Stimulated activated naive B cell treated with anti-CD40 and anti-IgM and Interleukin-4, amounts not matched to agents 10 μg/mL and 1 μg/mL and 100 μg/mL, for 72 hours (primary cell): Measurements from ENCODE around the gene CASP8AP2.
"Not testable (repeated sequence)": the region's sequence is repeated elsewhere in the genome, so short reads cannot be mapped to it uniquely, and the experiment has no call there.

Experiments
- ATAC-seq, 2 donors: fragments of 150-1000 bp; cut with Tn5 transposase; replicated peaks; 2 replicates each; pipeline ENCODE4 v1.10.0; 2021; ENCODE audit warnings: moderate library complexity in 1 of 2
- DNase-seq: peaks from one replicate; pipeline ENCODE4 v3.0.0; 2021
- H3K27ac Mint-ChIP-seq: one replicate; pipeline ENCODE4 v1.8.0; 2022; ENCODE audit warnings: mild to moderate bottlenecking, mixed read lengths
- H3K27me3 Mint-ChIP-seq, 2 donors: one replicate each; pipeline ENCODE4 v1.8.0; 2022; ENCODE audit warnings: mixed read lengths in 2 of 2
- H3K36me3 Mint-ChIP-seq, 2 donors: one replicate each; pipeline ENCODE4 v1.8.0; 2022; ENCODE audit warnings: mixed read lengths in 2 of 2, mild to moderate bottlenecking in 1 of 2
- H3K4me1 Mint-ChIP-seq, 2 donors: one replicate each; pipeline ENCODE4 v1.8.0; 2022; ENCODE audit warnings: mixed read lengths in 2 of 2, mild to moderate bottlenecking in 1 of 2
- H3K4me3 Mint-ChIP-seq, 2 donors: one replicate each; pipeline ENCODE4 v1.8.0; 2022; ENCODE audit warnings: mild to moderate bottlenecking in 2 of 2, mixed read lengths in 2 of 2, moderate library complexity in 1 of 2
- H3K9me3 Mint-ChIP-seq, 2 donors: one replicate each; pipeline ENCODE4 v1.8.0; 2022; ENCODE audit warnings: mixed read lengths in 2 of 2, mild to moderate bottlenecking in 1 of 2

CASP8AP2 gene

GRCh38 chr6:89799756-89800155 lies 29.9 kb upstream of the CASP8AP2 start:
- ATAC-seq (no peak), DNase-seq (no peak)
- H3K36me3 Mint-ChIP-seq, result peaks cover 34 to 43% of the 10 kb centered on the region in 2 donors
- H3K4me3 Mint-ChIP-seq, result no peak overlapping the region
- H3K4me1 Mint-ChIP-seq, result peaks cover 11 to 15% of the 10 kb centered on the region in 2 donors
- no peak overlapping the region for H3K27ac Mint-ChIP-seq
- no peaks in the 10 kb centered on the region for H3K27me3 Mint-ChIP-seq
- H3K9me3 Mint-ChIP-seq, result no peaks in the 10 kb centered on the region

- DNase-seq (no peak), ATAC-seq (no peak)
- Mint-ChIP-seq H3K27me3 (no peaks in the 10 kb centered on the region), H3K4me1 (peaks cover 7 to 15% of the 10 kb centered on the region in 2 donors), H3K4me3 (no peak overlapping the region), H3K27ac (no peak overlapping the region), H3K36me3 (peaks cover 24 to 33% of the 10 kb centered on the region in 2 donors), H3K9me3 (no peaks in the 10 kb centered on the region)
Measured at GRCh38 chr6:89803271-89803670, 26.4 kb upstream of the CASP8AP2 start.

GRCh38 chr6:89805814-89806371 lies 23.8 kb upstream of the CASP8AP2 start:
- Mint-ChIP-seq H3K36me3 (peaks cover 15 to 26% of the 10 kb centered on the region in 2 donors), H3K27ac (no peak overlapping the region), H3K27me3 (no peaks in the 10 kb centered on the region), H3K4me1 (peaks cover 8 to 12% of the 10 kb centered on the region in 2 donors), H3K4me3 (no peak overlapping the region), H3K9me3 (no peaks in the 10 kb centered on the region)
- ATAC-seq, result no peak
- no peak for DNase-seq

GRCh38 chr6:89807581-89807980 lies 22.1 kb upstream of the CASP8AP2 start:
- Mint-ChIP-seq H3K27me3 (no peaks in the 10 kb centered on the region), H3K4me3 (no peak overlapping the region), H3K36me3 (peaks cover 7 to 20% of the 10 kb centered on the region in 2 donors), H3K27ac (no peak overlapping the region), H3K9me3 (no peaks in the 10 kb centered on the region), H3K4me1 (peaks cover 8 to 12% of the 10 kb centered on the region in 2 donors)
- ATAC-seq (no peak), DNase-seq (no peak)

- not testable (repeated sequence) for H3K27ac Mint-ChIP-seq, DNase-seq, H3K9me3 Mint-ChIP-seq, H3K27me3 Mint-ChIP-seq, ATAC-seq, H3K4me3 Mint-ChIP-seq
- Mint-ChIP-seq H3K4me1 (peaks cover 20 to 24% of the 10 kb centered on the region in 2 donors), H3K36me3 (peaks cover 3 to 16% of the 10 kb centered on the region in 2 donors)
Measured at GRCh38 chr6:89813422-89813821, 16.3 kb upstream of the CASP8AP2 start.

GRCh38 chr6:89817481-89817880 lies 12.2 kb upstream of the CASP8AP2 start:
- peaks cover 0 to 12% of the 10 kb centered on the region in 2 donors for H3K36me3 Mint-ChIP-seq
- H3K4me1 Mint-ChIP-seq, result peaks cover 31 to 33% of the 10 kb centered on the region in 2 donors
- ATAC-seq (no peak), DNase-seq (no peak)
- no peaks in the 10 kb centered on the region for H3K27me3 Mint-ChIP-seq
- peak overlapping the region; percentile 36 to 63 for H3K4me3 Mint-ChIP-seq
- H3K9me3 Mint-ChIP-seq, result no peaks in the 10 kb centered on the region
- no peak overlapping the region for H3K27ac Mint-ChIP-seq

GRCh38 chr6:89818977-89819335 lies 10.7 kb upstream of the CASP8AP2 start:
- Mint-ChIP-seq H3K4me3 (peak overlapping the region; percentile 89 to 95), H3K4me1 (peaks cover 31 to 33% of the 10 kb centered on the region in 2 donors), H3K27me3 (no peaks in the 10 kb centered on the region), H3K9me3 (no peaks in the 10 kb centered on the region), H3K36me3 (peaks cover 0 to 12% of the 10 kb centered on the region in 2 donors), H3K27ac (peak overlapping the region; percentile 98)
- DNase-seq (no peak), ATAC-seq (peak; percentile 38 to 45)

GRCh38 chr6:89819336-89820130 lies 10.1 kb upstream of the CASP8AP2 start, which contains the start of gene MDN1:
MDN1 (minus strand) TSS chr6:89819794; CDS start chr6:89819607, 187 bp downstream.
- peak within 1 kb of the TSS; percentile 89 to 95 for H3K4me3 Mint-ChIP-seq
- ATAC-seq (peak; percentile 95 to 97), DNase-seq (peak; percentile 87)

GRCh38 chr6:89826029-89826528 lies 3.6 kb upstream of the CASP8AP2 start:
- no peaks in the 10 kb centered on the region for H3K9me3 Mint-ChIP-seq
- no peak overlapping the region for H3K27ac Mint-ChIP-seq
- DNase-seq (no peak), ATAC-seq (no peak)
- H3K27me3 Mint-ChIP-seq, result no peaks in the 10 kb centered on the region
- no peak overlapping the region for H3K4me3 Mint-ChIP-seq
- H3K36me3 Mint-ChIP-seq, result peaks cover 2 to 4% of the 10 kb centered on the region in 2 donors
- H3K4me1 Mint-ChIP-seq, result peaks cover 7 to 10% of the 10 kb centered on the region in 2 donors

More at GRCh38 chr6:89819336-89820130, 10.1 kb upstream of the CASP8AP2 start, which contains the start of gene MDN1:
- H3K4me1 Mint-ChIP-seq, result peaks cover 26 to 33% of the 10 kb centered on the region in 2 donors
- H3K36me3 Mint-ChIP-seq, result peaks cover 0 to 8% of the 10 kb centered on the region in 2 donors
- H3K27ac Mint-ChIP-seq, result peak within 1 kb of the TSS; percentile 98
- no peaks in the 10 kb centered on the region for H3K9me3 Mint-ChIP-seq
- H3K27me3 Mint-ChIP-seq, result no peaks in the 10 kb centered on the region

GRCh38 chr6:89828475-89828987 lies 1.1 kb upstream of the CASP8AP2 start:
- Mint-ChIP-seq H3K27ac (peak overlapping the region; percentile 99), H3K36me3 (peaks cover 22 to 27% of the 10 kb centered on the region in 2 donors), H3K4me3 (peak overlapping the region; percentile 99 to 100), H3K4me1 (peaks cover 13 to 24% of the 10 kb centered on the region in 2 donors)
- not testable (repeated sequence) for H3K9me3 Mint-ChIP-seq, ATAC-seq, DNase-seq, H3K27me3 Mint-ChIP-seq

- DNase-seq, result peak; percentile 16
- peaks cover 13 to 24% of the 10 kb centered on the region in 2 donors for H3K4me1 Mint-ChIP-seq
- H3K27ac Mint-ChIP-seq, result peak overlapping the region; percentile 99
- peak; percentile 32 to 38 for ATAC-seq
- peaks cover 22 to 27% of the 10 kb centered on the region in 2 donors for H3K36me3 Mint-ChIP-seq
- peak overlapping the region; percentile 99 to 100 for H3K4me3 Mint-ChIP-seq
- no peaks in the 10 kb centered on the region for H3K27me3 Mint-ChIP-seq
- no peaks in the 10 kb centered on the region for H3K9me3 Mint-ChIP-seq
Measured at GRCh38 chr6:89828988-89829471, 650 bp upstream of the CASP8AP2 start.

- Mint-ChIP-seq H3K9me3 (no peaks in the 10 kb centered on the region), H3K36me3 (peaks cover 29 to 33% of the 10 kb centered on the region in 2 donors), H3K27ac (peak overlapping the region; percentile 99), H3K27me3 (no peaks in the 10 kb centered on the region), H3K4me1 (peaks cover 20 to 34% of the 10 kb centered on the region in 2 donors), H3K4me3 (peak overlapping the region; percentile 99 to 100)
- ATAC-seq, result no peak
- DNase-seq, result no peak
Measured at GRCh38 chr6:89830170-89830809, 610 bp downstream of the CASP8AP2 start.

GRCh38 chr6:89834884-89835792 lies 5.5 kb downstream of the CASP8AP2 start:
- Mint-ChIP-seq H3K27me3 (no peaks in the 10 kb centered on the region), H3K36me3 (peaks cover 58 to 59% of the 10 kb centered on the region in 2 donors), H3K4me3 (peak overlapping the region; percentile 62 to 72), H3K4me1 (peaks cover 35 to 53% of the 10 kb centered on the region in 2 donors), H3K27ac (peak overlapping the region; percentile 95), H3K9me3 (no peaks in the 10 kb centered on the region)
- ATAC-seq (peak; percentile 97), DNase-seq (peak; percentile 59)
